GM18873 (cell line): Measurements from ENCODE around the gene PRDM12.

Source experiments
- ATAC-seq: cut with Tn5 transposase; IDR thresholded peaks from one replicate; pipeline ENCODE4 v1.9.1; 2021; ENCODE audit warnings: mild to moderate bottlenecking, moderate library complexity, moderate number of reproducible peaks; ENCODE audit not compliant: unreplicated experiment, low FRiP score

Gene PRDM12

GRCh38 chr9:130664251-130665028, at the start of gene PRDM12:
Gene PRDM12, plus strand, starts transcription at chr9:130664594. Its CDS starts 60 bp downstream, at chr9:130664654.
- ATAC-seq: no peak

- ATAC-seq: no peak
Measured at GRCh38 chr9:130616451-130616850, 47.9 kb upstream of the PRDM12 start.

GRCh38 chr9:130623466-130623865, 40.9 kb upstream of the PRDM12 start:
- no peak for ATAC-seq

- no peak for ATAC-seq
Measured at GRCh38 chr9:130624154-130624553, 40.2 kb upstream of the PRDM12 start.

- no peak for ATAC-seq
Measured at GRCh38 chr9:130626249-130626996, 38.0 kb upstream of the PRDM12 start.

- ATAC-seq: no peak
Measured at GRCh38 chr9:130627051-130627450, 37.3 kb upstream of the PRDM12 start.

- ATAC-seq: no peak
Measured at GRCh38 chr9:130627896-130628792, 36.2 kb upstream of the PRDM12 start.

GRCh38 chr9:130629443-130630070, 34.8 kb upstream of the PRDM12 start:
- no peak for ATAC-seq

GRCh38 chr9:130630071-130630450, 34.3 kb upstream of the PRDM12 start:
- ATAC-seq: no peak

- no peak for ATAC-seq
Measured at GRCh38 chr9:130630506-130631330, 33.7 kb upstream of the PRDM12 start.

GRCh38 chr9:130631331-130632080, 32.9 kb upstream of the PRDM12 start:
- no peak for ATAC-seq

GRCh38 chr9:130632081-130632710, 32.2 kb upstream of the PRDM12 start:
- ATAC-seq: no peak

- ATAC-seq: no peak
Measured at GRCh38 chr9:130632841-130633240, 31.6 kb upstream of the PRDM12 start.

GRCh38 chr9:130633336-130634190, 30.8 kb upstream of the PRDM12 start:
- ATAC-seq: no peak

- no peak for ATAC-seq
Measured at GRCh38 chr9:130634191-130634768, 30.1 kb upstream of the PRDM12 start.

- no peak for ATAC-seq
Measured at GRCh38 chr9:130634801-130635200, 29.6 kb upstream of the PRDM12 start.

- ATAC-seq: no peak
Measured at GRCh38 chr9:130635306-130635705, 29.1 kb upstream of the PRDM12 start.
